Measurements from ENCODE around the gene ZNF19. TPM values are rescaled to one million over a fixed set of nuclear protein-coding genes. Genes with fewer than 3 reads are reported as not detected.

The ZNF19 gene
- total and polyA plus RNA-seq, 2 of the 8 experiments (the other 6 are each of a cell fraction or from before 2014, with no cell fraction given) = 1.5 to 3.5 TPM

GRCh38 chr16:71425746-71426068 is 63.4 kb downstream of the ZNF19 start:
- CTCF ChIA-PET (ENCODE audit: partially characterized antibody) = interaction anchor here (0.5 to 7.8 kb wide), 5 partner anchors 11 to 185 kb away, joined by 3 to 99 read pairs (median 5); no protein-coding TSS in a partner anchor
- H3K18ac ChIP-seq (ENCODE audit: extremely low read depth, low read length) = peak overlapping the region; percentile 87
- peak overlapping the region; percentile 82 for H4K91ac ChIP-seq (replicated peaks; ENCODE audit: insufficient read length, low read length)
- peaks cover 5% of the 10 kb centered on the region; the same call in 1 of the 2 replicates for H3K23me2 ChIP-seq (ENCODE audit: low read depth, low read length)
- peak overlapping the region; percentile 63 to 83 (median 74) for H3K4me3 ChIP-seq (ENCODE audit: extremely low read depth in 1 of 4, insufficient read depth in 2 of 4, low read depth in 3 of 4, low read length in 4 of 4)
- H3K4me1 ChIP-seq (replicated peaks in 1 of 4; ENCODE audit: control insufficient read depth in 3 of 4, insufficient read depth in 4 of 4, low read length in 3 of 4) = peaks cover 0 to 5% (median 3%) of the 10 kb centered on the region in 4 experiments; a peak in 5 of 7 replicates
- H2AFZ ChIP-seq (ENCODE audit: low read length) = peak overlapping the region; percentile 67; the same call in 1 of the 2 replicates
- H2BK120ac ChIP-seq (replicated peaks; ENCODE audit: low read depth, low read length) = no peak overlapping the region
- H3K56ac ChIP-seq (replicated peaks; ENCODE audit: insufficient read length, low read depth, low read length) = peak overlapping the region; percentile 63
- H3K23ac ChIP-seq (ENCODE audit: insufficient read length) = no peak overlapping the region
- peak overlapping the region; percentile 66; the same call in 1 of the 2 replicates for H2BK5ac ChIP-seq (ENCODE audit: low read depth, low read length)
- DNase-seq (ENCODE audit: low read depth in 1 of 2, low spot score in 2 of 2) = no peak
- H2BK15ac ChIP-seq (ENCODE audit: low read length) = no peak overlapping the region; the same call in 1 of the 2 replicates
- peak overlapping the region; percentile 75; the same call in 1 of the 2 replicates for H2BK12ac ChIP-seq (ENCODE audit: low read depth, low read length)
- no peak overlapping the region for H2AK5ac ChIP-seq (ENCODE audit: low read depth, low read length)
- no peak for FAIRE-seq
- POLR2A ChIA-PET (ENCODE audit: partially characterized antibody) = interaction anchor here (0.6 to 1.5 kb wide), 5 partner anchors 9 to 176 kb away, joined by 3 to 4 read pairs (median 3); partner anchors contain the start of gene CHST4
- H3K4me2 ChIP-seq (ENCODE audit: insufficient read depth in 1 of 2, low read depth in 2 of 2, low read length in 2 of 2) = peak overlapping the region; percentile 82
- H3K27me3 ChIP-seq (replicated peaks in 1 of 4; ENCODE audit: control insufficient read depth in 3 of 4, extremely low read depth in 1 of 4, insufficient read depth in 3 of 4, low read length in 3 of 4) = peaks cover 0 to 13% (median 5%) of the 10 kb centered on the region in 4 experiments; a peak in 4 of 7 replicates
- no peaks in the 10 kb centered on the region; a peak in 2 of 8 replicates for H3K36me3 ChIP-seq (ENCODE audit: control insufficient read depth in 2 of 4, insufficient read depth in 4 of 4, low read length in 3 of 4)
- H3K79me2 ChIP-seq (ENCODE audit: control insufficient read depth in 1 of 2, insufficient read depth in 2 of 2, low read length in 2 of 2) = no peaks in the 10 kb centered on the region
- no peak overlapping the region for H2BK20ac ChIP-seq (ENCODE audit: low read length)
- peak overlapping the region; percentile 59 for H3K4ac ChIP-seq (replicated peaks; ENCODE audit: insufficient read length, low read depth, low read length)
- peak; percentile 87 for TF ChIP-seq E2F6 (IDR thresholded peaks at IDR 0.05)
- no peak for TF ChIP-seq JUN (IDR thresholded peaks at IDR 0.05; ENCODE audit: low read depth, low read length)
- TF ChIP-seq MAX (IDR thresholded peaks at IDR 0.05) = peak; percentile 30; the same call in 1 of the 2 replicates
- WGBS, 2 experiments (ENCODE audit: extremely low coverage in 1 of 2, insufficient coverage in 1 of 2, insufficient read length in 1 of 2, insufficient replicate concordance in 2 of 2, low coverage in 1 of 2, low lambda C conversion rate in 2 of 2, missing lambda C conversion rate in 1 of 2) = 2% methylated on average over 7 of the region's 18 CpGs; no CpG with 5 or more reads in 1 of the 2 experiments
- H3K79me1 ChIP-seq (ENCODE audit: low read depth, low read length) = no peaks in the 10 kb centered on the region
- peaks cover 0 to 3% of the 10 kb centered on the region in 2 experiments for H4K20me1 ChIP-seq (replicated peaks in 1 of 2; ENCODE audit: control insufficient read depth in 1 of 2, insufficient read depth in 2 of 2, low read length in 2 of 2)
- H3K14ac ChIP-seq (ENCODE audit: insufficient read length) = no peak overlapping the region
- no peak overlapping the region for H3K27ac ChIP-seq (ENCODE audit: low read depth, low read length)
- H3K9me3 ChIP-seq (ENCODE audit: insufficient read depth in 2 of 2, low read depth in 1 of 2, low read length in 1 of 2) = no peaks in the 10 kb centered on the region
- H4K5ac ChIP-seq (ENCODE audit: insufficient read length, low read depth, low read length) = peak overlapping the region; percentile 47
- H4K8ac ChIP-seq (ENCODE audit: extremely low read depth, insufficient read depth, low read length) = peak overlapping the region; percentile 82; the same call in 1 of the 2 replicates
- peak overlapping the region in 2 of 4 experiments; percentile 38 to 44; a peak in 3 of 7 replicates for H3K9ac ChIP-seq (replicated peaks in 1 of 4; ENCODE audit: extremely low read depth in 1 of 4, low read depth in 3 of 4, low read length in 3 of 4)

All from H1 (cell line).